Calu3 (cell line): ENCODE data around the gene VPS13D. TPM values are rescaled to one million over a fixed set of nuclear protein-coding genes. Genes with fewer than 3 reads are reported as not detected.
A peak's percentile ranks its signal among the peaks of the same experiment; 100 is the strongest.

Experiments used
- BruUV-seq: library from RNA; stranded (reverse); fragments of 400-500 nt; replicated peaks from 2 replicates; lab custom pipeline; 2021; lab: Mats Ljungman, UMichigan
- CTCF ChIA-PET: fragments of 300-600 bp; sonication (Branson Sonifier 250); formaldehyde crosslinking; loops from one replicate; lab custom pipeline; 2022; ENCODE audit warnings: antibody characterized with exemption; lab: Charles Lee
- DNase-seq: peaks from one replicate; pipeline ENCODE4 v3.0.0; 2022
- H3K27ac Mint-ChIP-seq: one replicate; pipeline ENCODE4 v1.8.0; 2022; ENCODE audit warnings: mixed read lengths; ENCODE audit not compliant: unreplicated experiment
- H3K27me3 Mint-ChIP-seq: one replicate; pipeline ENCODE4 v1.8.0; 2022; ENCODE audit warnings: mixed read lengths; ENCODE audit not compliant: unreplicated experiment
- H3K36me3 Mint-ChIP-seq: one replicate; pipeline ENCODE4 v1.8.0; 2022; ENCODE audit warnings: mild to moderate bottlenecking, moderate library complexity, mixed read lengths; ENCODE audit not compliant: insufficient read depth, unreplicated experiment
- H3K4me1 Mint-ChIP-seq: one replicate; pipeline ENCODE4 v1.8.0; 2022; ENCODE audit warnings: mild to moderate bottlenecking, low read depth, mixed read lengths; ENCODE audit not compliant: unreplicated experiment
- H3K4me3 Mint-ChIP-seq: one replicate; pipeline ENCODE4 v1.8.0; 2022; ENCODE audit warnings: mild to moderate bottlenecking, low read depth, moderate library complexity, mixed read lengths; ENCODE audit not compliant: unreplicated experiment
- H3K9me3 Mint-ChIP-seq: one replicate; pipeline ENCODE4 v1.8.0; 2022; ENCODE audit warnings: low read depth, mixed read lengths; ENCODE audit not compliant: unreplicated experiment
- CTCF ChIP-seq: fragments of 200-600 bp; IDR thresholded peaks from one replicate; pipeline ENCODE4 v1.8.0; 2022; ENCODE audit warnings: antibody characterized with exemption; ENCODE audit not compliant: unreplicated experiment
- intact Hi-C: fragments of 100-400 bp; cut with micrococcal nuclease; formaldehyde crosslinking; loops from one replicate; pipeline ENCODE4 v1.10.0; 2022; ENCODE audit not compliant: unreplicated experiment
- total RNA-seq: library from RNA; stranded (reverse); gene quantifications from 2 replicates; pipeline ENCODE4 v1.2.3, GENCODE V29; 2022

The VPS13D gene
- total RNA-seq, 1 experiment from 2014 or later = 30.6 TPM

- peaks cover 42% of the 10 kb centered on the region for H3K27me3 Mint-ChIP-seq
- DNase-seq = peak; percentile 87
- intact Hi-C loops = loop anchor here (1.0 kb wide), 1 partner anchor 84 kb away; no protein-coding TSS in a partner anchor
- peak; percentile 82 for TF ChIP-seq CTCF
- H3K36me3 Mint-ChIP-seq = no peaks in the 10 kb centered on the region
- no peaks in the 10 kb centered on the region for H3K9me3 Mint-ChIP-seq
- no peaks in the 10 kb centered on the region for H3K4me1 Mint-ChIP-seq
- H3K27ac Mint-ChIP-seq = no peak overlapping the region
- H3K4me3 Mint-ChIP-seq = no peak overlapping the region
- CTCF ChIA-PET = interaction anchor here (3.6 kb wide), 1 partner anchor 84 kb away, joined by 18 read pairs; no protein-coding TSS in a partner anchor
- no TSS peak for BruUV-seq
These were observed 20.9 kb upstream of the VPS13D start for GRCh38 chr1:12208764-12209494.

GRCh38 chr1:12209495-12209832, 20.4 kb upstream of the VPS13D start:
- intact Hi-C loops = loop anchor here (1.0 kb wide), 1 partner anchor 84 kb away; no protein-coding TSS in a partner anchor
- BruUV-seq = no TSS peak
- CTCF ChIA-PET = interaction anchor here (3.6 kb wide), 1 partner anchor 85 kb away, joined by 18 read pairs; no protein-coding TSS in a partner anchor

GRCh38 chr1:12215118-12215961, 14.5 kb upstream of the VPS13D start:
- Mint-ChIP-seq H3K4me3 (no peak overlapping the region), H3K27me3 (peaks cover 69% of the 10 kb centered on the region), H3K36me3 (no peaks in the 10 kb centered on the region), H3K4me1 (no peaks in the 10 kb centered on the region), H3K27ac (no peak overlapping the region), H3K9me3 (no peaks in the 10 kb centered on the region)
- DNase-seq = no peak
- BruUV-seq = no TSS peak
- CTCF ChIA-PET = interaction anchor here (1.5 kb wide), 1 partner anchor 91 kb away, joined by 4 read pairs; no protein-coding TSS in a partner anchor
- intact Hi-C loops = no loop called here
- no peak for TF ChIP-seq CTCF

More at GRCh38 chr1:12209495-12209832, 20.4 kb upstream of the VPS13D start:
- Mint-ChIP-seq H3K27ac (no peak overlapping the region), H3K27me3 (peaks cover 47% of the 10 kb centered on the region), H3K9me3 (no peaks in the 10 kb centered on the region), H3K4me3 (no peak overlapping the region), H3K4me1 (no peaks in the 10 kb centered on the region), H3K36me3 (no peaks in the 10 kb centered on the region)
- no peak for TF ChIP-seq CTCF
- no peak for DNase-seq

GRCh38 chr1:12219800-12220199, 10.0 kb upstream of the VPS13D start:
- H3K4me1 Mint-ChIP-seq = no peaks in the 10 kb centered on the region
- H3K9me3 Mint-ChIP-seq = no peaks in the 10 kb centered on the region
- intact Hi-C loops = no loop called here
- no peak overlapping the region for H3K27ac Mint-ChIP-seq
- BruUV-seq = no TSS peak
- H3K4me3 Mint-ChIP-seq = no peak overlapping the region
- no peak for TF ChIP-seq CTCF
- peaks cover 31% of the 10 kb centered on the region for H3K27me3 Mint-ChIP-seq
- CTCF ChIA-PET = no interaction called here
- DNase-seq = no peak
- no peaks in the 10 kb centered on the region for H3K36me3 Mint-ChIP-seq
